HTR-8/SVneo (cell line): Measurements from ENCODE around the gene GALNT8.
A peak's percentile ranks its signal among the peaks of the same experiment; 100 is the strongest.
"Not testable (repeated sequence)": the region's sequence is repeated elsewhere in the genome, so short reads cannot be mapped to it uniquely, and the experiment has no call there.

Source experiments
- DNase-seq: peaks from one replicate; pipeline ENCODE4 v3.0.0; 2011; ENCODE audit warnings: low spot score, mixed read lengths; ENCODE audit not compliant: insufficient read length
- FAIRE-seq: peaks from 2 replicates; lab custom pipeline; 2011; peaks lifted over from hg19 to GRCh38; lab: Jason Lieb, UNC

GALNT8 gene

GRCh38 chr12:4719821-4720636 lies at the start of gene GALNT8:
GALNT8 (plus strand) TSS chr12:4720400; CDS start chr12:4720678, 278 bp downstream.
- DNase-seq = no peak
- FAIRE-seq = peak; percentile 36

DNA sequence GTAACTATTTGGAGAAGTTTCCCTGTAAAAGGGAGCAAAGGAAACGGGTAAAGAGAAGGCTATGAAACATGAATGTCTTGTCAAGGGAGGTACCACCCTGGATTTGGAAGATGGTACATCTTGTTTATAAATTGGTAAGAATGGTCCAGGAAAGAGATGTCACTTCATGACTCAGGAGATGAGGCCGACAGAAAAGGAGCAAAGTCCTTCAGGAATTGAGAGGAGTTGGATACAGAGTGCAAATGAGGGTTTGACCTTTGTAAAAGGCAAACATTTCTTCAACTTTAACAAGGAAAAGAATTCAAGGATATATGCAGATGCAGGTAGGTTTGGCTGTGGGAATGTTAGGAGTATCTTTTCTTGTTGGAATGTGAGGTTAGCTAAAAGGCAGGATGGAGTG lies 40.5 kb upstream of the GALNT8 start:
- DNase-seq (no peak), FAIRE-seq (peak; percentile 42)

GRCh38 chr12:4681732-4682131 lies 38.5 kb upstream of the GALNT8 start:
- no peak for DNase-seq
- FAIRE-seq = no peak

DNA sequence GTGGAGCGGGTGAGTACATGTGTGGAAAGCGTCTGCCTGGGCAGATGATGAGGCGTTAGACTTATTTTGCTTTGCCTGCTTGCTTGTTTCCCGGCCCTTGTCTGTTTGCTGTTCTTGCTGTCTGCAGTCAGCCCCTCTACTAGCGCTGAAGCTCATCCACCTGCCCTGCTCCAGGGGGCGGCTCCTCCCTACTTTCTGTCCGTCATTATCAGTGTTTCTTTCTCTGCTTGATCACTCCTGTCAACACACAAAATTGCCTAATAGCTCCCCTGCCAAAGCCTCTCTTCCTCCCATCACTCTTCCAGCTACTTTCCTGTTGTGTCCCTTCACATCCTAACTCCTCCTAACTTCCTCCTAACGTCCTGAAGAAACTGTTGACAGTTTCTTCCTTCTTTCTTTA lies 34.9 kb upstream of the GALNT8 start:
- FAIRE-seq = no peak
- DNase-seq = no peak

DNA sequence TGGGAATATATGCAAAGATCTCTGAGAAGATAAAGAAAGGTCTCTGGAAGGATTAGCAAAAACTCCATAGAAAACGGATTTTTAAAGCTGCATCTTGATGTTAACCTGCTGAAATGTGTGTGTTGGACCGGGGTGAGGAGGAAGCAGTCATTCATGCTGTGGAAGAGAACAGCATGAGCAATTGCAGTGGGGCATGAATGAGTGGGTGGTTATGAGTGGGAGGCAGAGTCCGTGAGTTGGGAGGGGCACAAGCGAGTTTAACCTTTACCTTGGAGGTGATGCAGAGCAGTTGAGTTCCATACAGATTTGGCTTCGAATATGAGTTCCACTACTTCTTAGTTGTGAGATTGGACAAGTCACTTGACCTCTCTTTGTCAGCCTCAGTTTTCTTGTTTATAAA lies 29.4 kb upstream of the GALNT8 start:
- DNase-seq (no peak), FAIRE-seq (no peak)

DNA sequence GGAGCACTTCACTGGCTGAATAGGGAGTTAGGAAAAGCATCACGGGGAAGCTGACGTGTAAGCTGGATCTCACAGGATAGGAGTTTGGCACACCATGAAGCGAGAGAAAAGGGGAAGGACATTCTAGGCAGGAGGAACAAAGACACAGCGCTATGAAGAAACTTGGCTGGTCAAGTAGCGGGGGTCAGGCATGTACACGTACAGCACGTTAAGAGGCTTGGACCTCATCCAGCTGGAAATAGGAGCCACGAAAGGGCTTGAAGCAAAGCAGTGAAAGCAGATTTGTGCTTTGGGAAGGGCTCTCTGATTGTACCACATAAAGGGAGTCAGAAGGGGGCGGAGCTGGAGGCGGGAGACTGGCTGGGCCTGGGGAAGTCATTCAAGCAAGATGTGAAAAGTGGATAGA lies 19.6 kb upstream of the GALNT8 start:
- FAIRE-seq (peak; percentile 9), DNase-seq (no peak)

DNA sequence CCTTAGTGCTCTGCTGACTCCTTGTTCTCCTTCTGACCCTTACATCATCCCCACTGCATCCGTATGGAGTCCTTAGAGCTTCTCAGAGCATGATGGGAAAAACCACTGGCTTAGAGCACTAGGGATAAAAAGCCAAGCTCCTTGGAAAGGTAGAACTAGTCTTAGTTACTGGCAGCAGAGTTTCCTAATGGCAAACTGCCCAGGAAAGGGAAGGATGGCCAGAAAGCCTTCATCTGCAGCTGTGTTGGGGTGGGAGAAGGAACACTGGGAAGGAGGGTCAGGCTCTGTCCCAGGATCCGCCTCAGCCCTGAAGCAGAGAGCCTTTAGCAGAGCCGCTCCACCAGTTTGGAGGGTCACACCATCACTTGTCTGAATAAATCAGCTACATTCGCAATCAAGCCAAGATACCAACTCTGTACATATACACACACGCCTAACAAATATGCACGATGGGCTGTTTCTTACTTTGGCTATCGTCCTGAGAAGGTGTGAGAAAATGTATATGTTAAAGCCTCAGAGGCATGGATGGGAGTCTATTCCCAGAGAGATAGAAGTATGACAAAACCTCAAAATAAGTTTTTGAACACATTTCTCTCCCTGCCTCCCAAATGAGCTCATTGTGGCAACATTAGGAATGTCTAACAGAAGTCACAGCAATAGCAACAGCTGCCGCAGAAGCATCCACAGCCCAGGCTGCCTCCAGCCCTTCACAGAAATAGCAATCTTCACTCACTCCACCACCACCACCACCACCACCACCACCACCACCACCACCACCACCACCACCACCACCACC lies 18.6 kb upstream of the GALNT8 start:
- DNase-seq = no peak
- FAIRE-seq = peak; percentile 33

DNA sequence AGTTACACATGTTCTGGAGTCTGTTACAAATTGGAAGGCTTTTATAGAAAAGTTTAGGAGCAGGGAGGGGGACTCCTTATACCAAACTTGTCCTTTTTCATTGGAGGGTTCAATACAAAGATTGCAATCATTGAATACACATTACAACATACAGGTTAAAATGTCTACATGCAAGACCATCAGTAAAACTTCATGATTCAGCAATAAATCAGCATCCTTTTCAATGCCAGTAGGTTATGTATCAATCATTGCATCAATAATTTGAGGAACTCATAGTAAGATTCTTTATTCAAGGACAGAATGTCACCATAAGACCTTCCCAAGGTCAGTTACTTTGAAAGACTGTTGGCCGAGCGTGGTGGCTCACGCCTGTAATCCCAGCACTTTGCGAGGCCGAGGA lies 16.5 kb upstream of the GALNT8 start:
- FAIRE-seq (no peak), DNase-seq (no peak)

DNA sequence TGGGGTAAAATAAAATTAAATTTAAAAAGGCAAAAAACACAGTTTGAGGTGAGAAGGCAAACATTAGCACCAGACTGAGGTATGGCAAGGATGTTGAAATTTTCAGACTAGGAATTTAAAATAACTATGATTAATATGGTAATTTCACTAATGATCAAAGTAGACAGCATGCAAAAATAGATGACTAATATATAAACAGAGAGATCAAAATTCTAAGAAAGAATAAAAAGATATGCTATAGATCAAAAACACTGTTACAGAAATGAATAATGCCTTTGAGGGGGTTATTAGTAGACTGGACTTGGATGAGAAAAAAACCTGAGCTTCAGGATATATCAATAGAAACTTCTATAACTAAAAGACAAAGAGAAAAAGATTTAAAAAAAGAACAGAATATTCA lies 14.4 kb upstream of the GALNT8 start:
- DNase-seq = no peak
- no peak for FAIRE-seq

DNA sequence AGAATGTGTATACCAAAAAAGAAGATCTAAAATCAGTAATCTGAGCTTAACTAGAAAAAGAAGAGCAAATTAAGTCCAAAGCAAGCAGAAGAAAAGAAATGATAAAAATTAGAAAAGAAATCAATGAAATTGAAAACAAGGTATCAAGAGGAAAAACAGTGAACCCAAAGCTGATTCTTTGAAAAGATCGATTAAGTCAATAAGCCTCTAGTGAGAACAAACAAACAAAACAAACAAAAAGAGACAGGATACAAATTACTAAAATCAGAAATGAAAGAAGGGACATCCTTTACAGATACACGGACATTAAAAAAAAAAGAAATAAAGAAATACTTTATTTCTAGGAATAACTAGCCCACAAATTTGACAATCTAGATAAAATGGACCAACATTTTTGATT lies 12.9 kb upstream of the GALNT8 start:
- FAIRE-seq (no peak), DNase-seq (no peak)

DNA sequence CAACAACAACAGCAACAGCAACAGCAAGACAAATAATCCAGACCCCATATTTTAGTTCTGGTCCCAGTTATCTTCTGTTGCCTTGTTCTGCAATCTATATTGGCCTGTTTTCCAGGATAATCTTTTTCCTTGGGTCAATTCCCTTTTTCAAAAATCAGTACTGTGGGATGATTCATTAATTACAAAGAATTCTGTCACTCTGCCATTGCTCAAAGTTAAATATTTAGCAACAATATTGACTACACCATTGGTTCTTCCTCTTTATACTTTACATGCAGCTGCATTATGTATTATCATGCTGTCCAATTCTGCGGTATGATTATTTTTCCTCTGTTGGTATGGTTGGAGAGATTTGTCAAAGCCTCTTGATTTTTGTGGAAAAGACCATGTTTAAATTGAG lies 10.1 kb upstream of the GALNT8 start:
- DNase-seq = no peak
- FAIRE-seq = no peak

DNA sequence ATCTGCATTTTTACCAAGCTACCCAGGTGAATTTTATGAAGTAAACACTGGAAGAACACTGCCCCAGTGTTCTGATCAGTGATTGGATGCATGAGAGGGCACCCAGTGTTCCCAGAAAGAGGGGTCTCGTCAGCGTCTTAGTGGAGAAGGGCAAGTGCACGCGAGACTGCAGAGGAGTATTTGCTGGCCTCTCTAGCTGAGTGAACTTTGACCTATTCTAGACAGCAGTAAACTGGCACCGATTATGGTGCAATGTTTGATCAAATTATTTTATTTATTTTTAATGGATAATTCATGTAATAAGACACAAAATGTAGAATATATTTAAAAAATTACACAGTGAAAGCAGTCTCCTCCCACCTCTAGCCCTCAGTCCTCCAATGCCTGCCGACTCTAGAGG lies 5.3 kb upstream of the GALNT8 start:
- DNase-seq = no peak

GRCh38 chr12:4717806-4718205 lies 2.4 kb upstream of the GALNT8 start:
- FAIRE-seq (no peak), DNase-seq (no peak)

More for the DNA sequence above, 5.3 kb upstream of the GALNT8 start:
- no peak for FAIRE-seq

- DNase-seq (no peak), FAIRE-seq (no peak)
Observed at GRCh38 chr12:4720637-4720995, 416 bp downstream of the GALNT8 start.

DNA sequence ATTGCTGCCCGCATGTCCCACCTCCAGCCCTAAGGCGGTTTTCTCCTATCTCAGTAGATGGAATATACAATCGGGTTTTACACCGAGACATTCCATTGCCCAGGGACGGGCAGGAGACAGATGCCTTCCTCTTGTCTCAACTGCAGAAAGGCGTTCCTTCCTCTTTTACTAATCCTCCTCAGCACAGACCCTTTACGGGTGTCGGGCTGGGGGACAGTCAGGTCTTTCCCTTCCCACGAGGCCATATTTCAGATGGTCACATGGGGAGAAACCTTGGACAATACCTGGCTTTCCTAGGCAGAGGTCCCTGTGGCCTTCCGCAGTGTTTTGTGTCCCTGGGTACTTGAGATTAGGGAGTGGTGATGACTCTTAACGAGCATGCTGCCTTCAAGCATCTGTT lies 1.4 kb downstream of the GALNT8 start:
- not testable (repeated sequence) for FAIRE-seq, DNase-seq

DNA sequence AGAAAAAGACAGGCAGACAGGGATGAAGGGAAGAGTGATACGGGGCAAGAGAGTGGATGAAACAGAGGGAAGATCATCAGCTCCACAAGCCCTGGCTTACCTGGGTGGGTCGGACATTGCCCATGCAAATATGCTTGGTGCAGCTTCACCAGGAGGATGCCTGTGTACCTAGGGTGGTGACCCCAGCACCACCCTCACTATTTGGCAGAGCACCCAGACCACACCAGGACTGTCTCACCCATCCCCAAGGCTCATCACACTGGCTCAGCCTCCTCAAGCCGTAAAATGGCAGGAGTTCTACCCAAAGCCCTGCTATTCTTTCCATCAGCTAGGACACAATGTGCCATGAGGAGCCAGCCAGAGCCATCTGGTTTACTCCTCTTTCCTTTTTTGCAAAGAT lies 3.0 kb downstream of the GALNT8 start:
- no peak for FAIRE-seq
- no peak for DNase-seq

DNA sequence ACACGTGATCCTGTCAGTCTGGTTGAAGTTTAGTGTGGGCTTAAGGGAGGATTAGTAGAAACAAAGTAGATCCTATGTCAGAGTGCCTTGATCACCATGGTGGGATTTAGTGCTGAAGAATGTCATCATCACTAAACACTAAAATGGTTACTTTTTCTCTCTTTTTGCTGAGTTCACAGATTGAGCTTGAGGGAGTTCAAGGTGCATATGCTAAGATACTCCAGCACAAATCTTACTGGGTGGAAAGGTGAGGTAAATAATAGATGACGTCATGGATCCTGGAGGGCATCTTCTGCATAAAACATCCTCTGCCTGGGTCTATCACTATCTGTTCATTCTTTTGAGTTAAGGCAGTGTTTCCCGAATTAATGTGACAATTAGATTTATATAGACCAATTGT lies 4.9 kb downstream of the GALNT8 start:
- FAIRE-seq = peak; percentile 70

DNA sequence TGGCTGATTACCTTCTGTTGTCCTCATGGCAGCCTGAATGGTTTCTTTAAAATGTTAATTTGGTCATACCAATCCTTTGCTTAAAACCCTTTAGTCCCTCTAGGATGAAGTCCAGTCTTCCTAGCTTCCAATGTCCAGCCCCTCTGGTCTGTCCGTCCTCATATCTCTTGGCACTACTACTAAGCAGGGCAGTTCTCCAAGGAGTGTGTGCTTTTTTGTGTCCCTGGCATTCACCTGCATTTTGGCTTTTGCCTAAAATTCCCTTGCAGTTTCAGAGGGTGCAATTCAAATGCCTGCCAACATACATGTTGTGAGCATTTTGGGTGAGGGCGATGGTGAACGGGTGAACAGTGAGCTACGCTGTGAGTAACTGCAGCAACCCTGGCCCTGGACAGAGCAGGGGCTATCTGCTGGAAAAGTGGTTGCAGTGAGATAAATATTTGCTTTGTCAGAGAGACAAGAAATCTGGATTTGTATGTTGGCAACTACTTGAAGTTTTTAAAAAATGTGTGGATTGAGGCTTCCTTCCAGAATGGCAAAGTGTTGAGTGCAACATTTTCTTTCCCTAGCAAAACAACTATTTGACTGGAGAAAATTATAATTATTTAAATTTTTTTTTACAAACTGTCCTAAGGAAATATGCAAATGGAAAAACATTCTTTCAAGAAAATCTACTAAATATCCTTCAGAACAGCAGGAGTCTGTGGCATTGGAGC lies 14.6 kb downstream of the GALNT8 start:
- DNase-seq (no peak), FAIRE-seq (no peak)

More for the DNA sequence above, 4.9 kb downstream of the GALNT8 start:
- DNase-seq = no peak

DNA sequence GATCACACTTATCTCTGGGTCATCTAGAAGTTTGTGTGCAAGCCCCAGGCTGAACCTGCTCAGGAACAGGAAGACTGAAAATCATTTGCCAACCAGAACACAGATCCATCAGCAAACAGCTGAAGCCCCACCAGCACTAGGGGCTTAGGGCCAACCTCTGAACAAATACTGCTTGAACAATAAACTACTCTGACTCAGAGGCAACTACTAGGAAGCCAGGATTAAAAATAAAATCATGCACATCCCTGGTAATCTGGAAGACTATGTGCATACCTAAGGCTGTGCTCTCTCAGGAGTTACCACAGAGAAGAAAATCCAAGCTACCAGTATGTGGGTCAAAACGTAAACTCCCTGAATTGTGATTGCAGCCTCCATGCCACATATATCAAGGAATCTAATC lies 15.9 kb downstream of the GALNT8 start:
- FAIRE-seq = no peak
- DNase-seq = no peak

GRCh38 chr12:4738541-4738940 lies 18.3 kb downstream of the GALNT8 start:
- DNase-seq (no peak), FAIRE-seq (no peak)

GRCh38 chr12:4742416-4742970 lies 22.3 kb downstream of the GALNT8 start:
- DNase-seq = no peak
- no peak for FAIRE-seq
